Measurements from ENCODE around the gene EOLA2.

GRCh38 chrX:149961572-149961971 lies 23.3 kb upstream of the EOLA2 start:
- TF ChIP-seq PRPF4 (IDR thresholded peaks at IDR 0.05; ENCODE audit: insufficient read depth, low read depth, low read length, poor library complexity, severe bottlenecking) (no peak), ZNF217 (CRISPR knock-in tag; IDR thresholded peaks at IDR 0.05) (no peak), TAF1 (IDR thresholded peaks at IDR 0.05; ENCODE audit: control insufficient read depth, extremely low read depth, insufficient read depth, low read length, severe bottlenecking) (no peak)
- TF ChIP-seq, protein P1, sequence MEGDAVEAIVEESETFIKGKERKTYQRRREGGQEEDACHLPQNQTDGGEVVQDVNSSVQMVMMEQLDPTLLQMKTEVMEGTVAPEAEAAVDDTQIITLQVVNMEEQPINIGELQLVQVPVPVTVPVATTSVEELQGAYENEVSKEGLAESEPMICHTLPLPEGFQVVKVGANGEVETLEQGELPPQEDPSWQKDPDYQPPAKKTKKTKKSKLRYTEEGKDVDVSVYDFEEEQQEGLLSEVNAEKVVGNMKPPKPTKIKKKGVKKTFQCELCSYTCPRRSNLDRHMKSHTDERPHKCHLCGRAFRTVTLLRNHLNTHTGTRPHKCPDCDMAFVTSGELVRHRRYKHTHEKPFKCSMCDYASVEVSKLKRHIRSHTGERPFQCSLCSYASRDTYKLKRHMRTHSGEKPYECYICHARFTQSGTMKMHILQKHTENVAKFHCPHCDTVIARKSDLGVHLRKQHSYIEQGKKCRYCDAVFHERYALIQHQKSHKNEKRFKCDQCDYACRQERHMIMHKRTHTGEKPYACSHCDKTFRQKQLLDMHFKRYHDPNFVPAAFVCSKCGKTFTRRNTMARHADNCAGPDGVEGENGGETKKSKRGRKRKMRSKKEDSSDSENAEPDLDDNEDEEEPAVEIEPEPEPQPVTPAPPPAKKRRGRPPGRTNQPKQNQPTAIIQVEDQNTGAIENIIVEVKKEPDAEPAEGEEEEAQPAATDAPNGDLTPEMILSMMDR (IDR thresholded peaks at IDR 0.05 in 2 of 3, conservative IDR thresholded peaks at IDR 0.05 in 1 of 3; ENCODE audit: insufficient read depth in 2 of 3, low read depth in 1 of 3, low read length in 3 of 3) = no peak

All from K562 (cell line).